Omental fat pad (tissue), 4 donors: ENCODE measurements around the gene RHBDF2. TPM values are rescaled to one million over a fixed set of nuclear protein-coding genes. Genes with fewer than 3 reads are reported as not detected.
"Not testable (repeated sequence)": the region's sequence is repeated elsewhere in the genome, so short reads cannot be mapped to it uniquely, and the experiment has no call there.

Experiments used
- ATAC-seq: fragments of 150-250 bp; one replicate; pipeline ENCODE4 v1.9.1; 2016; ENCODE audit warnings: mild to moderate bottlenecking, moderate library complexity; ENCODE audit not compliant: low FRiP score
- DNase-seq: peaks from one replicate; pipeline ENCODE4 v3.0.0-alpha.2; 2019; ENCODE audit warnings: low spot score
- CTCF ChIP-seq, 3 donors: fragments of 450-650 bp; IDR thresholded peaks; one replicate each; pipeline ENCODE4 v1.5.1; 2016 to 2017; ENCODE audit warnings: antibody characterized with exemption in 3 of 3, mild to moderate bottlenecking in 3 of 3, moderate library complexity in 2 of 3
- total RNA-seq, 4 donors: library from RNA; depleted of rRNA; stranded (reverse); fragments of >200 nt; gene quantifications; one replicate each; pipeline ENCODE4 v1.1.0, GENCODE V29; 2016

Gene RHBDF2
- total RNA-seq, 4 donors from 2014 or later: 29.9 to 77.9 (median 56.7) TPM

- ATAC-seq: no peak
- no peak for DNase-seq
- TF ChIP-seq CTCF (IDR thresholded peaks at IDR 0.05): no peak
Observed at GRCh38 chr17:76528156-76528527, 26.9 kb upstream of the RHBDF2 start.

- ATAC-seq: peak; percentile 90
- DNase-seq: peak; percentile 62
- TF ChIP-seq CTCF (IDR thresholded peaks at IDR 0.05): peak in 1 of 3 donors; percentile 26
Observed at GRCh38 chr17:76527430-76528111, 26.3 kb upstream of the RHBDF2 start.

DNA sequence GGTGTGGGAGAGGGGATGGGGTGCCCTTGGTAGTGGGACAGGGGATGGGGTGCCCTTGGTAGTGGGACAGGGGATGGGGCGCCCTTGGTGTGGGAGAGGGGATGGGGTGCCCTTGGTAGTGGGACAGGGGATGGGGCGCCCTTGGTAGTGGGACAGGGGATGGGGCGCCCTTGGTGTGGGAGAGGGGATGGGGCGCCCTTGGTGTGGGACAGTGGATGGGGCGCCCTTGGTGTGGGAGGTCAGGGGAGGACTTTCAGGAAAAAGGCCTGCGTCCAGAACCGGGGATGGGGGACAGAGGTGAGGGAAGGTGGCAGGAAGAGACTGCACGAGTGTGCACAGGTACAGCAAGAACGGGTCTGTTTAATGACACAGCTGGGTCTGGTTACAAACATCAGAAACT is 25.8 kb upstream of the RHBDF2 start:
- not testable (repeated sequence) for ATAC-seq, DNase-seq

- not testable (repeated sequence) for DNase-seq, ATAC-seq
Observed at GRCh38 chr17:76525513-76525833, 24.2 kb upstream of the RHBDF2 start.

DNA sequence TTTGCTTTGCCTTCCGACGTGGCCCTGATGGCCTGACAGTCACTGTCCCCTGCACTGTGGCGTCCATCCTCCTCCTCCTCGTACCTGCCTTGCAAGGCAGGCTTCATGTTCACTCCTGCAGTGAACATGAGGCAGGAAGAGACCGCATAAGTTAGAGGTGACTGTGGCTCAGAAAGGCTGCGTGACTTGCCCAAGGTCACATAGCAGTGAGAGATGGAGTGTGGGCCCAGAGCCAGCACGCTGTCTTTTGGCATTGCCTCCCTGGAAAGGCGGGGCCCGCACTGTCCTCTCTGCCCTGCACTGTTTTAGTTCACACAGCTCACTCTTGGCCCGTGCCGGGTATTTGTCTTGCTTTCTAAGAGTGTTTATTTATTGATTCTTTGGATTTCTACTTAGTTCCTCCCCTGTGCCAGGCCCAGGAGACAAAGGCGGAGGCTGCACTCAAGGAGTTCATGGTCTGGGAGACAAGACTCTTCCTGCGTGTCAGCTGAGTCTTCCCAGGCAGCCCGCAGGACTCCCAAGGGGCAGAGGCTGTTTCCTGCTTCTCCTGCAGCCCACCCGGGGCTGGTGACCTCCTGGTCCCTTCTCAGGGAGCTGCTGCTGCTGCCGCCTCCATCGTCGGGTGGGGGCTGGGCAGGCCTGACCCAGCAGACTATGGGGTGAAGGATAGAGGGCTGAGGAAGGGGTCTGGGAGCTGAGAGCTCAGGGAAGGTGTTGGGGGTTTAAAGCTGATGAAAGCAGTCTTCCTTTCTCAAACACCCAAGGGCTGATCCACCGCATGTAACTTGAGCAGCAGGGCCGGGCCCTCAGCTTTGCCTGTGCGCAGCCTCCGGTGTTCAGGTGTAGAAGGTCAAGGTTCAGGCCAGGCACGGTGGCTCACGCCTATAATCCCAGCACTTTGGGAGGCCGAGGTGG is 23.6 kb upstream of the RHBDF2 start:
- TF ChIP-seq CTCF (IDR thresholded peaks at IDR 0.05): no peak
- no peak for ATAC-seq
- DNase-seq: no peak

DNA sequence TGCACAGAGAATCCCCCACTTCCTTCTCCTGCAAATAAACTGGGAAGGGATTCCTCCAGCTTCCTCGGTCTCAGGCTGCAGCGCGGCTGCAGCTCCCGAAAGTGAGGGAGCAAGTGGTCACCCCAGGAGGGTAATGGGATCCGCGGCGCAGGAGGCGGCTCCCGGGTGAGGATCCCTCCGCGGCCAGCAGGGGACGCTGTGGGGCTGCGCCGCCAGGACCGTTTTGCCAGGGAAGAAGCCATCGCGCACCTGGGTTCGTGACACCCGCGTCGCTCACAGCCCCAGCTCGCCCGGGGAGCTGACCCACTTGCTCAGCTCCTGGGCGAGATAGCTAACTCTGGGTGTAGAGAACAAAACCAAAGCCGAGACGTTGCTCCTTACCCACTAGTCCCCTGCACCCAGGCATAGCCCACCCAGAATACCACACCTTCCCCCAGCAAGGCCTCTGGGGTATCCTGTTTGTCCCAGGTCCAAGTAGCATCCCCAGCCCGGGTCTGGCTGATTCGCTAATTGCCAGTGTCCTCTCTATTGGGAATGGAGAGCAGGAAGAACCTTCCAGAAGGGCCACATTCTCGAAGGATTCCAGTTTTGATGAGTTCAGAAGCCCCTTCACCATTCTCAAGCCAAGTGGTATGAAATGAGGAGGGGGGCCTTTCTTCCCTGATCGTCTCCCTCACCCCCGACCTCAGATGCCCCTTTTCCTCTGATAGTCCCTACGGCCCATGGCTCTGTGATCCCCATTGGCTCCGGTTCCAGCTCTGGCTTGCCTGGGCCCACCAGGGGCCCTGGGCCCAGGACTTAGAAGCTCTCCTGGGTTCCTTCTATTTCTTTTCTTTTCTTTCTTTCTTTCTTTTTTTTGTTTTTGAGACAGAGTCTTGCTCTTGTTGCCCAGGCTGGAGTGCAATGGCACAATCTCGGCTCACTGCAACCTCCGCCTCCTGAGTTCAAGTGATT is 22.1 kb upstream of the RHBDF2 start:
- ATAC-seq: peak; percentile 50
- peak in 2 of 3 donors; percentile 95 to 98 for TF ChIP-seq CTCF (IDR thresholded peaks at IDR 0.05)
- no peak for DNase-seq

DNA sequence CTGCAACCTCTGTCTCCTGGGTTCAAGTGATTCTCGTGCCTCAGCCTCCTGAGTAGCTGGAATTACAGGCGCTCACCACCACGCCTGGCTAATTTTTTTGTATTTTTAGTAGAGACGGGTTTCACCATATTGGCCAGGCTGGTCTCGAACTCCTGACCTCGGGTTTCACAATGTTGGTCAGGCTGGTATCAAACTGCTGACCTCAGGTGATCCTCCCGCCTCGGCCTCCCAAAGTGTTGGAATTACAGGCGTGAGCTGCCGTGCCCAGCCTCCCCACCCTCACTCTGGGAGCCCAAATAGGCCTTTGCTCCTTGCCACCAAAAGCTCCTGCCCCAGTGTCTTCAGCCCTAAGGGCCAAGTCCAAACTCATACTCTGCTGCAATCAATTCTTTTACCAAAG is 20.5 kb upstream of the RHBDF2 start:
- not testable (repeated sequence) for DNase-seq, ATAC-seq

DNA sequence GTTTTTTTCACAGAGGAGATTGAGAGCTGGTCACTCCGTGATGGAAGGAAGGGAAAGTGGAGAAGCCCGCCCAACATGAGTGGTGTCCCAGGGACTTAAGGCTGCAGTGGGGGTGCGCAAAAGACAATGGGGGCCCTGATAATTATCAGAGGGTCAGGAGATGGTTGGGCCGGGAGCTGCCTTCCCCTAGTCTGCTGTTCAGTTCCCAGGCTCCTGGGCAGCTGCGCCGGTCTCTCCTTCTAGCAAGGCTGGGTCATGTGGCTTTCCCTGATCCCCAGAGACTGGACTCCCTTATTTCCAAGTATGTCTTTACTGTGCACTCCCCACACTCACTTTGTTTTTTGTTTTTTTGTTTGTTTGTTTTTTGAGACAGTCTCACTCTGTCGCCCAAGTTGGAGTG is 20.0 kb upstream of the RHBDF2 start:
- ATAC-seq: no peak
- no peak for TF ChIP-seq CTCF (IDR thresholded peaks at IDR 0.05)

More for the DNA sequence above, 20.0 kb upstream of the RHBDF2 start:
- DNase-seq: no peak
